ENCODE results near the gene PLXNB3.

DNA sequence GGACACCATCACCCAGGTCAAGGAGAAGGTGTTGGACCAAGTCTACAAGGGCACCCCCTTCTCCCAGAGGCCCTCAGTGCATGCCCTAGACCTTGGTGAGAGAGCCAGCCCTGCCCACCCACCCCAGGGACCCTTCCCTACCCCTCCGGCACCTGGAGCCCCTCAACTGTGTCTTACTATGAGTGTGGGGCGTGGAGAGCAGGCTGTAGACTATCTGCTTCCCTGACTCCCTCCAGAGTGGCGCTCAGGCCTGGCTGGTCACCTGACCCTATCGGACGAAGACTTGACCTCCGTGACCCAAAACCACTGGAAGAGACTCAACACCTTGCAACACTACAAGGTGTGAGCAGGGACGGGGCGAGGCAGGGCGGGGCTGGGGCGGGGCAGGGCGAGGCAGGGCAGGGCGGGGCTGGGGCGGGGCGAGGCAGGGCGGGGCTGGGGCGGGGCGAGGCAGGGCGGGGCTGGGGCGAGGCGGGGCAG, 12.1 kb downstream of the PLXNB3 start:
- TF ChIP-seq, protein P1, sequence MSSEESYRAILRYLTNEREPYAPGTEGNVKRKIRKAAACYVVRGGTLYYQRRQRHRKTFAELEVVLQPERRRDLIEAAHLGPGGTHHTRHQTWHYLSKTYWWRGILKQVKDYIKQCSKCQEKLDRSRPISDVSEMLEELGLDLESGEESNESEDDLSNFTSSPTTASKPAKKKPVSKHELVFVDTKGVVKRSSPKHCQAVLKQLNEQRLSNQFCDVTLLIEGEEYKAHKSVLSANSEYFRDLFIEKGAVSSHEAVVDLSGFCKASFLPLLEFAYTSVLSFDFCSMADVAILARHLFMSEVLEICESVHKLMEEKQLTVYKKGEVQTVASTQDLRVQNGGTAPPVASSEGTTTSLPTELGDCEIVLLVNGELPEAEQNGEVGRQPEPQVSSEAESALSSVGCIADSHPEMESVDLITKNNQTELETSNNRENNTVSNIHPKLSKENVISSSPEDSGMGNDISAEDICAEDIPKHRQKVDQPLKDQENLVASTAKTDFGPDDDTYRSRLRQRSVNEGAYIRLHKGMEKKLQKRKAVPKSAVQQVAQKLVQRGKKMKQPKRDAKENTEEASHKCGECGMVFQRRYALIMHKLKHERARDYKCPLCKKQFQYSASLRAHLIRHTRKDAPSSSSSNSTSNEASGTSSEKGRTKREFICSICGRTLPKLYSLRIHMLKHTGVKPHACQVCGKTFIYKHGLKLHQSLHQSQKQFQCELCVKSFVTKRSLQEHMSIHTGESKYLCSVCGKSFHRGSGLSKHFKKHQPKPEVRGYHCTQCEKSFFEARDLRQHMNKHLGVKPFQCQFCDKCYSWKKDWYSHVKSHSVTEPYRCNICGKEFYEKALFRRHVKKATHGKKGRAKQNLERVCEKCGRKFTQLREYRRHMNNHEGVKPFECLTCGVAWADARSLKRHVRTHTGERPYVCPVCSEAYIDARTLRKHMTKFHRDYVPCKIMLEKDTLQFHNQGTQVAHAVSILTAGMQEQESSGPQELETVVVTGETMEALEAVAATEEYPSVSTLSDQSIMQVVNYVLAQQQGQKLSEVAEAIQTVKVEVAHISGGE (tag by site-specific recombination; conservative IDR thresholded peaks at IDR 0.05; ENCODE audit: low read depth), result no peak
- TF ChIP-seq, protein P2, sequence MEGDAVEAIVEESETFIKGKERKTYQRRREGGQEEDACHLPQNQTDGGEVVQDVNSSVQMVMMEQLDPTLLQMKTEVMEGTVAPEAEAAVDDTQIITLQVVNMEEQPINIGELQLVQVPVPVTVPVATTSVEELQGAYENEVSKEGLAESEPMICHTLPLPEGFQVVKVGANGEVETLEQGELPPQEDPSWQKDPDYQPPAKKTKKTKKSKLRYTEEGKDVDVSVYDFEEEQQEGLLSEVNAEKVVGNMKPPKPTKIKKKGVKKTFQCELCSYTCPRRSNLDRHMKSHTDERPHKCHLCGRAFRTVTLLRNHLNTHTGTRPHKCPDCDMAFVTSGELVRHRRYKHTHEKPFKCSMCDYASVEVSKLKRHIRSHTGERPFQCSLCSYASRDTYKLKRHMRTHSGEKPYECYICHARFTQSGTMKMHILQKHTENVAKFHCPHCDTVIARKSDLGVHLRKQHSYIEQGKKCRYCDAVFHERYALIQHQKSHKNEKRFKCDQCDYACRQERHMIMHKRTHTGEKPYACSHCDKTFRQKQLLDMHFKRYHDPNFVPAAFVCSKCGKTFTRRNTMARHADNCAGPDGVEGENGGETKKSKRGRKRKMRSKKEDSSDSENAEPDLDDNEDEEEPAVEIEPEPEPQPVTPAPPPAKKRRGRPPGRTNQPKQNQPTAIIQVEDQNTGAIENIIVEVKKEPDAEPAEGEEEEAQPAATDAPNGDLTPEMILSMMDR (tag by site-specific recombination; IDR thresholded peaks at IDR 0.05), result no peak
- TF ChIP-seq ZNF391 (tag by site-specific recombination; IDR thresholded peaks at IDR 0.05; ENCODE audit: borderline replicate concordance, low read depth), result no peak
- TF ChIP-seq, protein P3, sequence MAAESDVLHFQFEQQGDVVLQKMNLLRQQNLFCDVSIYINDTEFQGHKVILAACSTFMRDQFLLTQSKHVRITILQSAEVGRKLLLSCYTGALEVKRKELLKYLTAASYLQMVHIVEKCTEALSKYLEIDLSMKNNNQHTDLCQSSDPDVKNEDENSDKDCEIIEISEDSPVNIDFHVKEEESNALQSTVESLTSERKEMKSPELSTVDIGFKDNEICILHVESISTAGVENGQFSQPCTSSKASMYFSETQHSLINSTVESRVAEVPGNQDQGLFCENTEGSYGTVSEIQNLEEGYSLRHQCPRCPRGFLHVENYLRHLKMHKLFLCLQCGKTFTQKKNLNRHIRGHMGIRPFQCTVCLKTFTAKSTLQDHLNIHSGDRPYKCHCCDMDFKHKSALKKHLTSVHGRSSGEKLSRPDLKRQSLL (tag by site-specific recombination; IDR thresholded peaks at IDR 0.05), result no peak
- TF ChIP-seq, protein P4, sequence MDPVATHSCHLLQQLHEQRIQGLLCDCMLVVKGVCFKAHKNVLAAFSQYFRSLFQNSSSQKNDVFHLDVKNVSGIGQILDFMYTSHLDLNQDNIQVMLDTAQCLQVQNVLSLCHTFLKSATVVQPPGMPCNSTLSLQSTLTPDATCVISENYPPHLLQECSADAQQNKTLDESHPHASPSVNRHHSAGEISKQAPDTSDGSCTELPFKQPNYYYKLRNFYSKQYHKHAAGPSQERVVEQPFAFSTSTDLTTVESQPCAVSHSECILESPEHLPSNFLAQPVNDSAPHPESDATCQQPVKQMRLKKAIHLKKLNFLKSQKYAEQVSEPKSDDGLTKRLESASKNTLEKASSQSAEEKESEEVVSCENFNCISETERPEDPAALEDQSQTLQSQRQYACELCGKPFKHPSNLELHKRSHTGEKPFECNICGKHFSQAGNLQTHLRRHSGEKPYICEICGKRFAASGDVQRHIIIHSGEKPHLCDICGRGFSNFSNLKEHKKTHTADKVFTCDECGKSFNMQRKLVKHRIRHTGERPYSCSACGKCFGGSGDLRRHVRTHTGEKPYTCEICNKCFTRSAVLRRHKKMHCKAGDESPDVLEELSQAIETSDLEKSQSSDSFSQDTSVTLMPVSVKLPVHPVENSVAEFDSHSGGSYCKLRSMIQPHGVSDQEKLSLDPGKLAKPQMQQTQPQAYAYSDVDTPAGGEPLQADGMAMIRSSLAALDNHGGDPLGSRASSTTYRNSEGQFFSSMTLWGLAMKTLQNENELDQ (tag by site-specific recombination; IDR thresholded peaks at IDR 0.05; ENCODE audit: low read depth), result no peak
